OCI-M2 (cell line): ENCODE measurements around the gene POLR2I.

ENCODE experiments used
- DNase-seq: peaks from one replicate; lab custom pipeline; 2025; ENCODE audit not compliant: unreplicated experiment; lab: John Stamatoyannopoulos, UW

The POLR2I gene

DNA sequence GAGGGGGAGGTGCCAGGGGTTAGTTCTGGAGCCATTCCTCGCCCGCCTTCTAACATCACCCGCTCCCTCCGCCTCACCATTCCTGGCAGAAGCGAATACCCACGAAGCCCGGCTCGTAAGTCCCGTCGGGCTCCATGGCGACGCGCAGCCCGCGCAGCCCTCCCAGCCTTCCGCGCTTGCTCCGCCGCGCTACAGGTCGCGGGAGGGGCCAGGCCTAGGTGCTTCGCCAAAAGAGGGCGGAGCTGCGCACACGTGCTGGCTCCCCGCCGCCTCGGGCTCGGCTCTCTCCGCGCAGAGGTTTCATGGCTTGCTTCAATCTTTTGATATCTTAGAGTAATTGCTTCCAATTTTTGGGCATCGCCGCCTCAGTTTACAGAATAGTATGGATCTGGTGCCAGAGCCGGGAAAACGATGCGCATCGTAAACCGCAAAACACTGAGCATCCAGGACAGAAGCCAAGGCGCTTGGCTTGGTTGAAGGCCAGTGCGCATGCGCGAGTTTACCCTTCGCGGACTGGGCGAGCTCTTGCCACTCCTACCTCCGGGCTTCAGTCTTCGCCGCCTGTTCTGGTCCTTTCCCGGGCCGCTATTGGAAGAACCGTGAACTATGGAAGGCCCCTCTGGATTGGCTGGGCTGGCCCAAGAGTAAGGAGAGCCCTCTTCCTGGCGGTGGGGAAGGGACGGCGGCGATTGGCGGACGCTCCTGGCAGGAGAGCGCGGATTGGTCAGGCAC, at the start of gene POLR2I:
Gene POLR2I, minus strand, starts transcription at position 155 of the 732 bp plus-strand sequence. Its CDS starts 19 bp downstream, at position 136.
- peak; percentile 99 for DNase-seq

GRCh38 chr19:36163813-36164212, 49.1 kb upstream of the POLR2I start:
- no peak for DNase-seq

DNA sequence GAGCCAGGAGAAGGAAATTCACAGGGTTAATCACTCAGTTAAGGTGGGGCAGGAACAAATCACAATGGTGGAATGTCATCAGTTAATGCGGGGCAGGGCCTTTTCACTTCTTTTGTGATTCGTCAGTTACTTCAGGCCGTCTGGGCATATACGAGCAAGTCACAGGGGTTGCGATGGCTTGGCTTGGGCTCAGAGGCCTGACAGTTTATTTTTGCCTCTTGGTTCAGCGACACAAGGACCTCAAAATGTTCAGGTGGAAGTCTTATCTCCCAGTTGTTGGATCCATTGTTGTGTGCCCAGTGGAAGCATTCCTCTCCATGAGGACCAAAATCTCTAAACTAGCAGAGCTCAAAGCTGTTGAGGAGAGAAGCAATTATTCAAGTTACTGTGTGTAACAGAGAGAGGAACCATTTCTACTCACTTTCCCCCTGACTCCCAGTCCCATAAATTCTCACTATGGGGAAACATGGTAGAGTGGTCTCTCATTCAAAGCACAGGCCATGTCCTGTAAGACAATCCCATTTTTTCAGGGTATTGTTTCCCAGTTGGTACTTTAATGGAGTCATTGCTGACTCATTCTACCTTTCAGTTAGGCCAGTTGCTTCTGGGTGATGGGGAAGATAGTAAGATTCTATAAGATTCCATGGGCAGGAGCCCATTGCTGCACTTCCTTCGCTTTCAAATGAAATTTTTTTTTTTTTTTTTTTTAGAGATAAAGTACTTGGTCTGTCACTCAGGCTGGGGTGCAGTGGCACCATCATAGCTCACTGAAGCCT, 46.3 kb upstream of the POLR2I start:
- no peak for DNase-seq

DNA sequence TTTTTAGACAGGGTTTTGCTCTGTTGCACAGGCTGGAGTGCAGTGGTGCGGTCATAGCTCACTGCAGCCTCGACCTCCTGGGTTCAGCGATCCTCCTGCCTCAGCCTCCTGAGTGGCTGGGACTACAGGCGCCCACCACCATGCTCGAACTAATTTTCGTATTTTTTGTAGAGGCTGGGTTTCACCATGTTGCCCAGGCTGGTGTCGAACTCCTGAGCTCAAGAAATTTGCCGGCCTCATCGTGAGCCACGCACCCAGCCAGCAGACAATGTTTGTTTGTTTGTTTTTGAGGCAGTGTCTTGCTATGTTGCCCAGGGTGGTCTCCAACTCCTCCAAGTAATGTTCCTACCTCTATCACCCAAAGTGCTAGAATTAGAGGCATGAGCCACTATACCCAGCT, 38.5 kb upstream of the POLR2I start:
- DNase-seq = no peak

DNA sequence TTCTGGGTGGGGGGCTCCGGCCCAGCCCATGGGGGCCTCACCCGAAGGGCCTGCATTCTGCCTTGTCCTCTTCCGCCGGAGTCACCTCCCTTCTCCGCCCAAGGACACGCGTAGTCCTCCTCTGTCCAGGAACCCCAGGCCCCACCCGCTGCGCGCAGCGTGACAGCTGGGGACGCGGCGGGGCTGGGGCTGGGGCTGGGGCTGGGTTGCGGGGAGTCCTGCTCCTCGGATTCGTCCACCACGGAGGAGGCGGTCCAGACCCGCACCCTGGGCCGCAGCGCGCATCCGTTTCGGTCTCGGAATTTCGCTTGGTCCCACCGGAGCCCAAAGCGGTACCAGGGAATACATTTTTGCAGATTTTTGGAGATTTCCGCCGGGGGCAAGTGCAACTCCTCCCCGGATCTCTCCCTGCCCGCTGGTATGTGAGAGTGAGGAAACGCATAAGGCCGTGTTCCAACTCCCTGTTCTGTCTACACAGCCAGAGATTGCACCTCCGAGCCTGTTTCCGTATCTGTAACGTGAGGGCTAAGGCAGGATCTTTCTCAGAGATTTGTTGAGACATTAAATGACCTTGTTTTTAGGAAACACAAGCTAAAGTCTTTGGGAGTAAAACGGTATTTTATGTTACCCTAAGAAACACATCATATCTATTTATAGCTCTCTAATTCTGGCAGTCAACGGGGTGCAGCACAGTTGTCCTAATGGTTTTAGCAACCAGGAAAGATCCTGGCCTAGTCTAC, 37.8 kb upstream of the POLR2I start, which contains the start of gene COX7A1:
Gene COX7A1, minus strand, starts transcription at position 96 of the 740 bp plus-strand sequence. Its CDS starts 40 bp downstream, at position 56.
- DNase-seq = no peak

DNA sequence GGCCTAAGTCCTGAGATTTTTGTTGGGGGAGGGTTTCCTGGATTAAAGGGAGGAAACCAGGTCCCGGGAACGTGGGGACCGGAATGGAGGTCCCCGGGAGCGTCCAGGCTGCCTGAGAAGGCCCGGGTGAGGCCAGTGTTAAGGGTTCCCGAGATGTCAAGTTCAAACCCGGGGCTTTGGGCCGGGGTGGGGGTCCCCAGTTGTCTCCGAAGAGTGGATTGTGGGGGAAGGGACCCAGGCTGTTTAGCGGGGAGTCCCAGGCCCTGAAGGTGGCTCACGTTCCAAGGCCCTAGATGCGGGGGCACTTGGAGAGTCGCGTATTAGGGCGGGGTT, 37.3 kb upstream of the POLR2I start:
- no peak for DNase-seq

DNA sequence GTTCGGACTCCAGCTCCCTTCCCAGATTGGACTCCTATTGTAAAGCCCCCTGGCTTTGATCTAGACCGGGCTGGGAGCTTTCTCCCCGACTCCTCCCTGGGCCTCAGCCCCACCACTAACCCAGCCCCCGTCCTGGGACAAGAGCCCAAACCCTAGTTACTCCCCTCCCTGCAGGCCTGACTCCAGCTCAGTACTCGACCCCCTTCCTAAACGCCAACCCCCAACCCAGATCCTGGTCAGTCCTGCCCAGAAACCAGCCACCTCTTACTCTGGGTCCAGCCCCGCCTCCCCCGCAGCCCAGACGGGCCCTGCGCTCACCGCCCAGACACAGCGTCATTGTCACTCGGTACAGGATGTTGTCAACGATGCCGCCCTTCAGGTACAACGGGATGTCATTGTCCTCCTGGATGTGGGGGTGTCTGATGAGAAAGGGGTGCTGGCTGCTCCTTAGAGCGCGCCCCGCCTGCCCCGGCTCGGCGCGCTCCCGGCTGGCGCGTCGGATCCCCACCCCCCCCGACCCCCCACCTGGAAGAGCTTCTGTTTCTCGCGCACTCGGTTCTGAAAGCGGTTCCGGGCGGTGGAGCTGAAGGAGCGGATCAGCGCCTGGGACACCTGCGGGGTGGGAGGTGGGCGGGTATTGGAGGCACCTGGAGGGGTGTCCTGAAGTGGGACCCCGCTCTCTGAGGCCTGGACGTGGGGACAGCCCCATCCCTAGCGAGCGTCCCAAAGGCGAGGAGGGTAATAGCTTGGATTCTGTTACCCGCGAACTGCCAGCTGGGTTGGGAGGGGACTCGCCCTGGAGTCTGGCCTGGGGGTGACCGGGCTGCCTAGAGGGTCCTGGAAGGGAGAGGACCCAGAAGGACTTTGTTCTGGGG, 36.7 kb upstream of the POLR2I start:
- DNase-seq = no peak

DNA sequence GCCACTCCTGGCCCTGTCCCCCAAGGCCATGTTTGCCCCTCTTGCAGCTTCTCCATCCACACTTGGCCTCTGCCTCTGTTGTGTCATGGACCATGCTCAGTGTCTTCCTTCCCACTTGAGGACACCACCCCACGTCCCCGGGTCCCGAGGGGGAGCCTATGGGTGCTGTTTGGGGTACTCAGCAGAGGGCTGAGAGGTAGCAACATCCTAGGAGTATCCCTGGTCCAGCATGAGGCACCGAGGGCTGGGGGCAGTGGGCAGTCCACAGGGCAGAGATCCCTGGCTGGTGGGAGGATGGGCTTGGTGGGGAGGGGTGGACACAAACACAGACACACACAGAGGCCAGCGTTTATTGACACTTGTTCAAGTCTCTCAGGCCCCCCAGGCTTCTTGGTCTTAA, 35.9 kb upstream of the POLR2I start:
- no peak for DNase-seq

DNA sequence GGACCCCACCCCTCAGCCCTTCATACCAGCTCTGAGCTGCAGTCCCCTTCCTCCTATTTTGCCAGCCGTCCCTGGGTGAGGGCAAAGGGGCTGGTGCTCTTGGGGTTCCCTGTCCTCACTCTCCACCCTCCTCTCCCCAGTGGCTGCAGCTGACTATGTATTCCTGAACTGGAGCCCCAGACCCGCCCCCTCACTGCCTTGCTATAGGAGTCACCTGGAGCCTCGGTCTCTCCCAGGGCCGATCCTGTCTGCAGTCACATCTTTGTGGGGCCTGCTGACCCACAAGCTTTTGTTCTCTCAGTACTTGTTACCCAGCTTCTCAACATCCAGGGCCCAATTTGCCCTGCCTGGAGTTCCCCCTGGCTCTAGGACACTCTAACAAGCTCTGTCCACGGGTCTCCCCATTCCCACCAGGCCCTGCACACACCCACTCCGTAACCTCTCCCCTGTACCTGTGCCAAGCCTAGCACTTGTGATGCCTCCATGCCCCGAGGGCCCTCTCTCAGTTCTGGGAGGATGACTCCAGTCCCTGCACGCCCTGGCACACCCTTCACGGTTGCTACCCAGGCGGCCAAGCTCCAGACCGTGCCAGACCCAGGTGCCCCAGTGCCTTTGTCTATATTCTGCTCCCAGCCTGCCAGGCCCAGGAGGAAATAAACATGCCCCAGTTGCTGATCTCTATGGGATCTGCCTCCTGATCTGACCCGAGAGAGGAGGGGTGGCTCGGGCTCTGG, 35.2 kb upstream of the POLR2I start:
- DNase-seq = no peak

GRCh38 chr19:36144624-36145023, 29.9 kb upstream of the POLR2I start:
- DNase-seq = no peak

GRCh38 chr19:36142496-36142895, 27.8 kb upstream of the POLR2I start:
- no peak for DNase-seq

GRCh38 chr19:36142046-36142445, 27.4 kb upstream of the POLR2I start:
- DNase-seq = no peak

DNA sequence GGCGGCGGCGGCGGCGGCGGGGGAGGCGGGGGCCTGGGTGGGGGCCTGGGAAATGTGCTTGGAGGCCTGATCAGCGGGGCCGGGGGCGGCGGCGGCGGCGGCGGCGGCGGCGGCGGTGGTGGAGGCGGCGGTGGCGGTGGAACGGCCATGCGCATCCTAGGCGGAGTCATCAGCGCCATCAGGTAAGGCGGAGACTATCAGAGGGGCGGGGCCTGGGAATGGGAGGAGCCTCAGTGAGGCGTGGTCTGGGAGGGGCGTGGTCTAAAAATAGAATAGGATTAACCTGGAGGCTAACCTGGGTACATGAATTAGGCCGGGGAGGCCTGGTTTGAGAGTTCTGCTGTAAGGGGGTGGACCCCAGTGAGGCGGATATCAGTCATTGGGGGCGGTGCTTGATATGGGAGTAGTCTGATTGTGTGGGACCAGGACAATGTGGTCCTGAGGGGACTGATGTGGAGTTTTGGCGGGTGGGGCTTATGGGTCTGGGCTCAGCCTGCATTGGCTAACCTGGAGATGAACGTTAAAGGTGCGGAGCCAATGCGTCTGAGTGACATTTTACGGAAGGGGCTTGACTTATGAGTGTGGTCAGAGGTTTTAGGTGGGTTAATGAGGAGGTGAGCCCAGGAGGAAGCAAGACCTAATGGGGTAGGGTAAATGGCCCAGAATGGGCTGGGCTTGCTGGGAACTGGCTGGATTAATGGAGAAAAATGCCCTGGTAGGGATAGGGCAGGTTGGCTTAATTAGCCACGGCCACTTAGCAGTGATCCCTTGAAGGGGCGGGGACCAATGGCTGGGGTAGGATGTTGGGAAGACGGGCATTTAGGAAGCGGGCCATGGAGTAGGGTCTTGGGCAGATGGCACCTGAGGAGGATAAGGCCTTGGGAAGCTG, 26.6 kb upstream of the POLR2I start:
- peak; percentile 90 for DNase-seq

- peak; percentile 92 for DNase-seq
Observed at GRCh38 chr19:36140304-36141038, 25.8 kb upstream of the POLR2I start.

DNA sequence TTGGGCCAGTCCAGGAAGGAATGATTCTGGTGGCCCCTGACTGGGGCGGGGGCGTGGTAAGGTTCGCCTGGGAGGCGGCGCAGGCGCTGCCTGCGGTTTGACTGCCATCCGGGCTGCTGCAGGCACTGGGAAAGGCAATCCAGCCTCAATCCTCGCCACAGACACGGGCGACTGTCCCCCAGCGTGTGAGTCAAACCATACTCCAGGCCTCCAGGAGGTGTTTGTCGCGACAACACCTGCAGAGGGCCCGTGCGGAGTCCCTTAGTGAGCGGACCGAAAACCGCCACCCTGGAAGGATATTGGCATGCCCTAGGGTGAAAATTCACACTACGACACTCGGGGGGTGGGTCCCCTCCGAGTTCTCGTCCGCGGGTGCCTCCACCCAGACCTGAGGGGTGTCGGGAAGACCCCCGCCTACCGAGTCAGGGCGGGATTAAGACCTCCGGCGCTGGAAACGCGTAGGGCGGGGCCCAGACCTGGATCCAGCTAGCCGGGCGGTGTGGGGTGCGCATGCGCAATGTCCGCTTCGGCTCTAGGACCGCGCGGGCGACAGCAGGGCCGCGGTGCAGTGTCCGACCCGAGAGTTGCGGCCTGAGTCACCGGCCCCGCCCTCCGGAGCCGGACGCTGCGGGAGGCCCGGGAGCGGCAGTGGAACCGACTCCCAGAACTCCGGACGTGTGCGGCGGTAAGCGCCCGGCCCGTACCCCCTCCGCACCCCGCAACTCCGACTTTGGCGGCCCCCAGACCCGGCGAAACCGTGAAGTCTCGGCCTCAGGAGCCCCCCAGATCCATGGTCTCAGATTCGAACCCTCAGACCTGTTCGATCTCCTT, 25.0 kb upstream of the POLR2I start, which contains the start of gene CAPNS1:
Gene CAPNS1, plus strand, starts transcription at position 594 of the 831 bp plus-strand sequence. CDS start 946 bp downstream, outside the sequence.
- peak; percentile 99 for DNase-seq

- no peak for DNase-seq
Observed at GRCh38 chr19:36139120-36139472, 24.4 kb upstream of the POLR2I start.

DNA sequence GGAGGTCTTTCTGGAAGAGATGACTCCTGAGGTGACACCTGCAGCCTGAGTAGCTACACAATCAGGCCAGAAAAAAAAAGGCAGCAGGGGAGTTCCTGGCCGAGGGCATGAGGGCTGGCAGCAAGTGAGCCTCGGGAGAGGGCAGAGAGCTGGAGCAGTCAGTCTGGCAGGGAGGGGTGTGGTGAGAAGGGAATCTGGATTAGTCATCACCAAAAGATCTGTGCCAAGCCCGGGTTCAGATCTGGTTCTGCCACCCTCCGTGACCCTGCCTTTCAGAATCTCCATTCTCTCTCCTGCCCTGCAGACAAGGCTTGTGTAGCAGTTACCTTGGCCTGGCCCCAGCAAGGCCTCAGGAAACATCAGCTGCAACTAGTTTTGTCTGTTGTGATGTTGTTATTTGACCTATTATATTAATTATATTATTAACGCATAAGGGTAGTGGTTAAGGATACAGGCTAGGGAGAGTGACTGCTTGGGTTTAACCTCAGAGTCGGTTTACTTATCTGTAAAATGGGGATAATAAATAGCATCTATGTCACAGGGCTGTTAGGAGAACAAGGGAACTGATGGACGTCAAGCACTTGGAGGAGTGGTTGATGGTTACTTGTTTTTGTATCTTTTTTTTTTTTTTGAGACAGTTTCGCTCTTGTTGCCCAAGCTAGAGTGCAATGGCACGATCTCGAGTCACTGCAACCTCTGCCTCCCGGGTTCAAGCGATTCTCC, 22.4 kb upstream of the POLR2I start:
- no peak for DNase-seq
